Retina (tissue), 1 donor: Measurements from ENCODE around the gene RAI1.

Source experiments
- DNase-seq: peaks from one replicate; pipeline ENCODE4 v3.0.0-alpha.2; 2016

Gene RAI1

GRCh38 chr17:17820046-17820445 lies 138.8 kb downstream of the RAI1 start:
- no peak for DNase-seq

- no peak for DNase-seq
Measured at GRCh38 chr17:17820463-17821158, 139.4 kb downstream of the RAI1 start.

DNA sequence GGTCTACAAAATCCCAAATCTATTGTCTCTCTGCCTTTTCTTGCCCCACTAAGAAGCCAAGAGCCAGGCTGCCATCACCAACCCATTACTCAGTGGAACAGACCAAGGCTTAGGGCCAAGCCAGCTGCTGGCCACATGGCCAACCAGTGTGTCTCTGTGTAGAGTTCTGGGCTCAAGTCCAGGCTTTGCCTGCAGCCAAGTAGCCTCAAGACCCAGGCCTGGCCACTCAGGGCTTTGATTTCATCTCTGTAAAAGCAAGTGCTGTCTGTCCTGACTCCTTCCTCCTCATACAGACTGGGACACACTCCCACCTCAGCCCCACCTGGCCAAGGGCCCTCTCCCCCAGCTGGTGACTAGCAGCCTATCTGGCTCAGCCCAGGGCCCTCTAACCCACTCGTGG lies 140.9 kb downstream of the RAI1 start:
- DNase-seq = no peak

DNA sequence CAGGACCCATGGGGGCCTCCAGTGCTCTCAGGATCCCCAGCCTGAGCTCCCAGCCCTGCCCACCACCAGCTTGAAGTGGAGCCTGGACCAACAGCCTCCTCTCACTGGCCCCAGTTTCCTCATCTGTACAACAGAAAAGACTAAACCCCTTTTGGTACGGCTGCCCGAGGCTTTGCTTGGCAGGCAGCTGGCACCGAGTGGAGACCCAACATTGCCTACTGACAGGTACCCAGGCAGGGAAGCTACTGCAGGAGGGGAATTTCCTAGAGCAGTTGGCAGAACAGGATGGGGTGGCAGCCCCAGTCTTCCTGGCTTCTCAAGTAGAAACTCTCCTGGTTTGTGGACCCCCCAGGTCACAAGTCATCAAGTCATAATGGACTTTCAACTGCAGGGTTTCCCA lies 141.4 kb downstream of the RAI1 start:
- DNase-seq = no peak

DNA sequence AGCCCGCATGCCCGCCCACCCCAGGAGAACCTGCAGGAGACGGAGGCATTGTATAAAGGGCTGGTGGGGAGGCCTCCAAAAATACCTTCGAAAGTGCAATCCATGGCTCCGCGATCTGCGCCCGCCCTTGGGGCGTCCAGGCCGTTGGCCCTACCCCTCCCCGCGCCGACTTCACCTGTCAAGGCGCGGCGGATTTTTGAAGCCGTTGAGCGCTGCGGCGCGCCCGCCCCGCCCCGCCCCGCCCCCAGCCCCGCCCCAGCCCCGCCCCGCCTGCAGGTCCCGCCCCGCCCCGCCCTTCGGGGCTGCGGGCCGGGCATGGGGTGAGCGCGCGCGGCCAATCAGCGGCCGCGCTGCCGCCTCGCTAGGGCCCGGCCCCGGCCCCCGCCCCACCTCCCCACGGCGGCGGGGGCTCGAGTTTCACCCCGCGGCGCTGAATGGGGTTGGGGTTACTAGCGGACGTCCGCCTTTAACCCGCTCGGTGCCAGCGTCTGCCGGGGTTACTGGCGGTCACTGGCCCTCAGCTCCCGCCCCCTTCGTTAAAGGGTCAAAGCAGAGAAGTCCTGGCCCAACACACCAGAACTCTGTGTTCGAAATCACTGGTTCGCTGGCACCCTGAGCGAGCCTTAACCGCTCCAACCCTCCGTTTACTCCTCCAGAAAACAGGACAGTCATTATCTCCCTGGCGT lies 142.3 kb downstream of the RAI1 start:
- DNase-seq = peak; percentile 93

DNA sequence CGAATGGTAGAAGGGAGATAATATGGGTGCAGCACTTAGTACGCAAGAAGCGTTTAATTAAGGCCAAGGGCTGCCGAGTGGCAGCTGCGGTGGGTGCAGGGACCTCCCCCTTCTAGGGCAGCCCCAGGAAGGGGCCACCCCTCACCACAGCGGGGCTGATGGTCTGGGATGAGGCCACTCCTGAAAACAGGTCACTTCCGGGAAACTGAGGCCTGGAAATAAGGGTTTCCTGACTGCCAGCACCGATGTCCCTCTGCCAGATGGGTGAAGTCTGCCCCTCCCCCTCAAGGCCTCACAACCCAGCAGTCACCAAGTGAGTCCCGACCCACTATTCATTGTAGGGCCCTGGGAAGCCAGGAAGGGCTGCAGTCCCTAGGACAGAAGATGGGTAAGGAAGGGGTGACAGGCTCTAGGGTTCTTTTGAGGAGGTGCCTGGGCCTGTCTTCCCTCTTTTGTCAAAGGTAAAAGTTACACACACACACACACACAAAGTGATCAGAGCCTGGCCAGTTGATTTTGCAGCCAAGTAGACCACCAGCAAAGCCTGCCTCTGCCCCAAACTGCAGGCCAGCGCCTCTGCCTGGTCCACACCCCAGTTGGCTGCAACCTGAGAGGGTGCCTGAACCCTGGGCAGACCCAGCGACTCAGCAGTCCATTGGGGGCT lies 143.0 kb downstream of the RAI1 start:
- no peak for DNase-seq

GRCh38 chr17:17824783-17825614 lies 143.7 kb downstream of the RAI1 start:
- peak; percentile 55 for DNase-seq

- no peak for DNase-seq
Measured at GRCh38 chr17:17826342-17826713, 145.1 kb downstream of the RAI1 start.

GRCh38 chr17:17826942-17827785 lies 145.9 kb downstream of the RAI1 start:
- no peak for DNase-seq

GRCh38 chr17:17827826-17828621 lies 146.8 kb downstream of the RAI1 start:
- no peak for DNase-seq

DNA sequence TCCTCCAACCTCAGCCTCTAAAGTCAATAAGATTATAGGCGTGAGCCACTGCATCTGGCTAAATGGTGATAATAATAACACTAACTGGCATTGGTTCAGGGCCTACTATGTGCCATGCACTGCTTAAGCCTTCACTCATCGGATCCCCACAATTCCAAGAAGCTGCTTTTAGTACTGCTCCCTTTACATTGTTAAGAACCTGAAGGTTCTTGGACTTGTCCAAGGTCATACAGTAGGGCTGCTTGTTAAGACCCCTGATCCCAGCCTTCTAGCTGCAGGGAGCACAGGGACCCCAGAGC lies 149.0 kb downstream of the RAI1 start:
- no peak for DNase-seq

GRCh38 chr17:17830740-17831207 lies 149.5 kb downstream of the RAI1 start:
- no peak for DNase-seq

DNA sequence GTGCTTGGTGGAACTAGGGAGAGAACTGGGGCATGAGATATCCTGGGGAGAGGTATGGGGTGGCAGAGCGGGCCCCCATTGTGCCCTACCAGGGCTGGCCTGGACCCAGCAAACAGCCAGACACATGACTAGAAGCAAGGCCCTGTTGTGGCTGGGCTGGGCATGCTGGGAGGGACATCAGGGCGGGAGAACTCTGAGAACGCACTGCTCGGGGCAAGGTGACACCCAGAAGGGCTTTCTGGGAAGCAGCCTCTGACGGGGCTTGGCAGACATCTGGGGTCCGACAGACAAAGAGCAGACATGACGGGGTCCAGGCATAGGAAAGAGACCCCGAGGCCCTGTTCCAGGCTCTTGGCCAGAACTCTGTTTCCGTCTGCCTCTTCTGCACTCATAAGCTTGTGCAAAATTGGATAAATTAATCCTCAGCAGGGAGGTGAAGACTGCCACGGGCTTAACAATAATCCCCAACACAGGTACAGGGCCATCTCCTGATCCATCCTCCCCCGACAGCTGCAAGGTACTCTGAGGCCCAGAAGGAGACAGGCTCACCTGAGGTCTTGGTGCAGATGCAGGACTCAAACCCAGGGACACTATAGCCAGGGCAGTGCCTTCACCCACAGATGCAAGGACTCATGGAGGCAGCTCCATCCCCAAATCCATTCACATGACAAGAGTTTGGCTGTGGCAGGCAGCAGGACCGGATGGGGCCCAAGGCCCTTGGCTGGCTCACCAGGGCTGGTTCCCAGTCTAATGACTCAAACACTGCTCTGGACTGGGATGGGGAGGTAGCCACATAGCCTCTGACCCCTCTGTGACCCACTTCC lies 150.2 kb downstream of the RAI1 start:
- DNase-seq = no peak

DNA sequence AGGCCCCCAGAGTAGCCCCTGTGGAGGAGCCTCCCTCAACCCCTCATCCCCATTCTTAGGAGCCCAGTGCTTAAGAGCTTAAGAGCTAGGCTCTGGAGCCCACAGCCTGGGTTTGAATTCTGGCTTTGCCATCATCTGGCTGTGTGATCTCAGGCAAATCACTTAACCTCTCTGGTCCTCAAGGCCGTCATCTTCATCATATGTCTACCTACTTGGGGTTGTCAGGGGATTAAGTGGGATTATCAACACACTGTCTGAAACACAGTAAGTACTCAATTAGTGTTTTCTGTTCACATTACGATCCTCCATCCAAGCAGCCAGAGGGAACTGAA lies 150.7 kb downstream of the RAI1 start:
- DNase-seq = no peak

DNA sequence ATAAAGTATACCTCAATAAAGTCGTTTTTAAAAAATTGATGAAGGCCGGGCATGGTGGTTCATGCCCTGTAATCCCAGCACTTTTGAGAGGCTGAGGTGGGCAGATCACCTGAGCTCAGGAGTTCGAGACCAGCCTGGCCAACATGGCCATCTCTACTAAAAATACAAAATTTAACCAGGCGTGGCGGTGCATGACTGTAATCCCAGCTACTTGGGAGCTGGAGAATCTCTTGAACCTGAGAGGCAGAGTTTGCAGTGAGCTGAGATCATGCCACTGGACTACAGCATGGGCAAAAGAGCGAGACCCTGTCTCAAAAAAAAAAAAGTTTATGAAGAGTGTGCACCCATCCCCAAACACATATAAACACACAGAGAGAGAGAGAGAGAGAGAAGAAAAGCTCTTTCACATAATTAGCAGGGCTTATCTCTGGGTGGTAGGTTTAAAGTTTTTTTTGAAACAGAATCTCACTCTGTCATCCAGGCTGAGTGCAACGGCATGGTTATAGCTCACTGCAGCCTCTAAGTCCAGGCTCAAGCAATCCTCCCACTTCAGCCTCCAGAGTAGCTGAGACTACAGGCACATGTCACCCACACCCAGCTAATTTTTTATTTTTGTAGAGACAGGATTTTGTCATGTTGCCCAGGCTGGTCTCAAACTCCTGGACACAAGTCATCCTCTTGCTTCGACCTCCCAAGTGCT lies 152.6 kb downstream of the RAI1 start:
- no peak for DNase-seq

GRCh38 chr17:17834974-17835373 lies 153.7 kb downstream of the RAI1 start:
- no peak for DNase-seq

- DNase-seq = no peak
Measured at GRCh38 chr17:17835415-17836249, 154.4 kb downstream of the RAI1 start.

- peak; percentile 98 for DNase-seq
Measured at GRCh38 chr17:17836250-17836817, 155.1 kb downstream of the RAI1 start.
